ENCODE results near the gene PHYHD1. TPM values are rescaled to one million over a fixed set of nuclear protein-coding genes. Genes with fewer than 3 reads are reported as not detected.

PHYHD1 gene
- total RNA-seq, 2 experiments from 2014 or later = 83.5 to 150 TPM

DNA sequence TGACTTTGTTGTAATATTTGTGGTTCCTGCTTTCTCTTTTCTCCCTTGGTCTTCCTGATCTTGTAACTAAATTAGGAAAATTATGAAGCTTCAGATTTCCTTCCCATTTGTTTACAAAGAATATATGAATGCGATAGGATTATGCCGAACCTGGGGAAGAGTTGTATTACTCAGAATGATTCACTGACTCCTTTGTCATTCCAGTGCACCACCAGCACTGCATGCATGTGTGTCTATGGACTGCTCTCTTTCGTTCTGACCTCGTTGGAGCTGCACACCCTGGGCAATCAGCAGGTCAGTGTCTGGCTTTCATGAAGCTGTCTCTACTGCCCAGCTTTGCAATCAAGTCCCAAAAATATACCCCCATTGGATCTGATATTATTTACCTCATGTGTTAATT, 52.2 kb downstream of the PHYHD1 start:
- Histone ChIP-seq H3K4me2 (ENCODE audit: low read length) (no peak overlapping the region), H3K4me1 (ENCODE audit: insufficient read depth, low read length, poor library complexity, severe bottlenecking) (no peaks in the 10 kb centered on the region), H3K4me3 (ENCODE audit: low read depth, low read length, poor library complexity, severe bottlenecking) (no peak overlapping the region), H3K36me3 (ENCODE audit: insufficient read depth, low read length) (peaks cover 96% of the 10 kb centered on the region), H3K9me2 (ENCODE audit: insufficient read depth, low read length) (no peaks in the 10 kb centered on the region), H3K9me3 (ENCODE audit: low read length) (no peaks in the 10 kb centered on the region), H2AFZ (ENCODE audit: low read length) (no peak overlapping the region), H3K79me2 (ENCODE audit: insufficient read depth, low read depth, low read length) (no peaks in the 10 kb centered on the region), H4K20me1 (ENCODE audit: insufficient read depth, low read length) (no peaks in the 10 kb centered on the region), H3K27ac (ENCODE audit: low read depth, low read length, poor library complexity, severe bottlenecking) (no peak overlapping the region)
- ChIA-PET CTCF (ENCODE audit: unreplicated experiment) (no interaction called here), POLR2A (interaction anchor here (0.6 kb wide), 1 partner anchor 11 kb away, joined by 3 read pairs; no protein-coding TSS in a partner anchor)
- intact Hi-C loops (cut with micrococcal nuclease; ENCODE audit: unreplicated experiment) = no loop called here
- DNase-seq (ENCODE audit: low spot score) = no peak
- BruUV-seq (replicated peaks) = no TSS peak
- no peak for TF ChIP-seq EZH2phosphoT487 (IDR thresholded peaks at IDR 0.05; ENCODE audit: borderline replicate concordance, low read depth, low read length)
- TF ChIP-seq, protein P1, sequence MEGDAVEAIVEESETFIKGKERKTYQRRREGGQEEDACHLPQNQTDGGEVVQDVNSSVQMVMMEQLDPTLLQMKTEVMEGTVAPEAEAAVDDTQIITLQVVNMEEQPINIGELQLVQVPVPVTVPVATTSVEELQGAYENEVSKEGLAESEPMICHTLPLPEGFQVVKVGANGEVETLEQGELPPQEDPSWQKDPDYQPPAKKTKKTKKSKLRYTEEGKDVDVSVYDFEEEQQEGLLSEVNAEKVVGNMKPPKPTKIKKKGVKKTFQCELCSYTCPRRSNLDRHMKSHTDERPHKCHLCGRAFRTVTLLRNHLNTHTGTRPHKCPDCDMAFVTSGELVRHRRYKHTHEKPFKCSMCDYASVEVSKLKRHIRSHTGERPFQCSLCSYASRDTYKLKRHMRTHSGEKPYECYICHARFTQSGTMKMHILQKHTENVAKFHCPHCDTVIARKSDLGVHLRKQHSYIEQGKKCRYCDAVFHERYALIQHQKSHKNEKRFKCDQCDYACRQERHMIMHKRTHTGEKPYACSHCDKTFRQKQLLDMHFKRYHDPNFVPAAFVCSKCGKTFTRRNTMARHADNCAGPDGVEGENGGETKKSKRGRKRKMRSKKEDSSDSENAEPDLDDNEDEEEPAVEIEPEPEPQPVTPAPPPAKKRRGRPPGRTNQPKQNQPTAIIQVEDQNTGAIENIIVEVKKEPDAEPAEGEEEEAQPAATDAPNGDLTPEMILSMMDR (conservative IDR thresholded peaks at IDR 0.05; ENCODE audit: low read length) = no peak

DNA sequence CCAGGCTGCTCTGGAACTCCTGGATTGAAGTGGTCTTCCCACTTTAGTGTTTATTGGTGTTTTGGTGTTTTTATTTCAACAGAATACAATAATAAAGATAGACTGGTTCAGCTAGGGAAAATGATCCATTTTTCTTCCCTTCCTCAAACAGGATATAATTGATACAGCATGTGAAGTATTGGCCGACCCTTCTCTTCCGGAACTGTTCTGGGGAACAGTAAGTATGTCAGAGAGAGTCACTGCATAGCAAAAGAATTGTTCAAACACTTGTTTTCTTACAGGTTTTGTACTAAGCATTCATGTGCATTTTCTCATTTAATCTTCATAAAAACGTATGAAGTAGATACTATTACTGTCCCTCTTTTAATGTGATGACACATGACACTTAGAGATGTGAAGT, 58.3 kb downstream of the PHYHD1 start:
- Histone ChIP-seq H3K36me3 (ENCODE audit: insufficient read depth, low read length) (peaks cover 90% of the 10 kb centered on the region), H3K4me1 (ENCODE audit: insufficient read depth, low read length, poor library complexity, severe bottlenecking) (no peaks in the 10 kb centered on the region), H3K4me2 (ENCODE audit: low read length) (no peak overlapping the region), H3K9me2 (ENCODE audit: insufficient read depth, low read length) (no peaks in the 10 kb centered on the region), H3K79me2 (ENCODE audit: insufficient read depth, low read depth, low read length) (no peaks in the 10 kb centered on the region), H3K4me3 (ENCODE audit: low read depth, low read length, poor library complexity, severe bottlenecking) (no peak overlapping the region), H3K27ac (ENCODE audit: low read depth, low read length, poor library complexity, severe bottlenecking) (no peak overlapping the region), H4K20me1 (ENCODE audit: insufficient read depth, low read length) (no peaks in the 10 kb centered on the region), H3K9me3 (ENCODE audit: low read length) (no peaks in the 10 kb centered on the region), H2AFZ (ENCODE audit: low read length) (no peak overlapping the region)
- ChIA-PET CTCF (ENCODE audit: unreplicated experiment) (no interaction called here), POLR2A (no interaction called here)
- no TSS peak for BruUV-seq (replicated peaks)
- intact Hi-C loops (cut with micrococcal nuclease; ENCODE audit: unreplicated experiment) = no loop called here
- no peak for TF ChIP-seq EZH2phosphoT487 (IDR thresholded peaks at IDR 0.05; ENCODE audit: borderline replicate concordance, low read depth, low read length)
- TF ChIP-seq, protein P1 (conservative IDR thresholded peaks at IDR 0.05; ENCODE audit: low read length) = no peak
- no peak for DNase-seq (ENCODE audit: low spot score)

DNA sequence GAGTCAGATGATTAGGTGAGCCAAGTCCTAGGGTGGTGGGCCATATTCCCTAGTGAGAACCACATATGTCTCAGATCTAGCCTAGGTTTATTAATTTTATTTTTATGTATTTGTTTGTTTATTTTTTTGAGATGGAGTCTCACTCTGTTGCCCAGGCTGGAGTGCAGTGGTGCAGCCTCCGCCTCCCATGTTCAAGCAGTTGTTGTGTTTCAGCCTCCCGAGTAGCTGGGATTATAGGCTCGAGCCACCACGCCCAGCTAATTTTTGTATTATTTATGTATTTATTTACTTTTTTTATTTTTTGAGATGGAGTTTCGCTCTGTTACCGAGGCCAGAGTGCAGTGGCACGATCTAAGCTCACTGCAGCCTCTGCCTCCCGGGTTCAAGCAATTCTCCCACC, 62.8 kb downstream of the PHYHD1 start:
- H3K9me2 ChIP-seq (ENCODE audit: insufficient read depth, low read length) = no peaks in the 10 kb centered on the region
- H3K27ac ChIP-seq (ENCODE audit: low read depth, low read length, poor library complexity, severe bottlenecking) = no peak overlapping the region
- intact Hi-C loops (cut with micrococcal nuclease; ENCODE audit: unreplicated experiment) = no loop called here
- ChIA-PET POLR2A (no interaction called here), CTCF (ENCODE audit: unreplicated experiment) (no interaction called here)
- H3K4me1 ChIP-seq (ENCODE audit: insufficient read depth, low read length, poor library complexity, severe bottlenecking) = no peaks in the 10 kb centered on the region
- peaks cover 92% of the 10 kb centered on the region for H3K36me3 ChIP-seq (ENCODE audit: insufficient read depth, low read length)
- H4K20me1 ChIP-seq (ENCODE audit: insufficient read depth, low read length) = no peaks in the 10 kb centered on the region
- H3K4me2 ChIP-seq (ENCODE audit: low read length) = no peak overlapping the region
- no TSS peak for BruUV-seq (replicated peaks)
- no peak overlapping the region for H2AFZ ChIP-seq (ENCODE audit: low read length)
- H3K9me3 ChIP-seq (ENCODE audit: low read length) = no peaks in the 10 kb centered on the region
- H3K4me3 ChIP-seq (ENCODE audit: low read depth, low read length, poor library complexity, severe bottlenecking) = no peak overlapping the region
- no peaks in the 10 kb centered on the region for H3K79me2 ChIP-seq (ENCODE audit: insufficient read depth, low read depth, low read length)
- TF ChIP-seq EZH2phosphoT487 (IDR thresholded peaks at IDR 0.05; ENCODE audit: borderline replicate concordance, low read depth, low read length) = no peak
- TF ChIP-seq, protein P1 (conservative IDR thresholded peaks at IDR 0.05; ENCODE audit: low read length) = no peak
- DNase-seq (ENCODE audit: low spot score) = no peak
